Myocyte (in vitro differentiated cells): ENCODE data around the gene GPRIN3. TPM values are rescaled to one million over a fixed set of nuclear protein-coding genes. Genes with fewer than 3 reads are reported as not detected.
"Not testable (repeated sequence)": the region's sequence is repeated elsewhere in the genome, so short reads cannot be mapped to it uniquely, and the experiment has no call there.

Experiments
- DNase-seq: peaks from one replicate; pipeline ENCODE4 v3.0.0-alpha.2; 2012; ENCODE audit warnings: low read depth
- total RNA-seq: library from RNA; depleted of rRNA; stranded (reverse); fragments of >200 nt; gene quantifications from 2 replicates; pipeline ENCODE4 v1.2.3, GENCODE V29; 2014

The GPRIN3 gene
- total RNA-seq, 1 donor from 2014 or later: 0.35 TPM

DNA sequence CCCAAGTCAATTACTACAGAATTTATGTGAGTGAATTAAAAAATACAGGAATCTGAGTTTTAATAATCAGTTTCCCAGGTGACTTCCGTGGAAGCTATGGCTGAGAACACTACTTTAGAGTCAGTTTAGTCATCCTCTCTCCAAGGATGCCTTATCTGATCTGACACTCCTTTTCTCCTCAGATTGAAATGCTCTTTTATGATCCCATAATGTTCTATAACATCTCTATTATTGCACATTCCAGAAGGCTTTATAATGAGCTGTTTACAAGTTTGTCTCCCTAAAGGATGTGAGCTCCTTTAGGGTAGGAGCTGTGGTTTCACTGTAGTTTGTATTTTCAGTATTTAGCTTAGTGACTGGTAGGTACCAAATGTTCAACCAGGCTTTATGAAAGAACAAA is 90.0 kb downstream of the GPRIN3 start:
- no peak for DNase-seq

DNA sequence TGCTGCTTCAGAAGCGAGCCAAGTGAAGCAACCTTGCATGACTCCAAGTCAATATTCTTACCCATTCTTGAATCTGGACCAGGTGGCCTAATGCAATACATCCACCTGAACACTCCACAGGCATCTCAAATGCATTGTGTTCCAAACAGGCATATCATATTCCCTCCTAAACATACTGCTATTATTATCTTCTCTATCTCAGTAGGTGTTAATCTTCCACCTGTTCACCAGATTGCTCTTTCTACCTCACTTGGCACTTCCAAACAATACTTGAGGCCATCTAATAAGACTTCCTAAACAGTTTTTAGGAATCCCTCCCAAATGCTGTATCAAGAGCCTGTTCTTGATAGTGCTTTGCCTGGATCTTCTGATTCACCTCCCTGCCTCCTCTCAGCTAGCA is 90.7 kb downstream of the GPRIN3 start:
- DNase-seq: no peak

DNA sequence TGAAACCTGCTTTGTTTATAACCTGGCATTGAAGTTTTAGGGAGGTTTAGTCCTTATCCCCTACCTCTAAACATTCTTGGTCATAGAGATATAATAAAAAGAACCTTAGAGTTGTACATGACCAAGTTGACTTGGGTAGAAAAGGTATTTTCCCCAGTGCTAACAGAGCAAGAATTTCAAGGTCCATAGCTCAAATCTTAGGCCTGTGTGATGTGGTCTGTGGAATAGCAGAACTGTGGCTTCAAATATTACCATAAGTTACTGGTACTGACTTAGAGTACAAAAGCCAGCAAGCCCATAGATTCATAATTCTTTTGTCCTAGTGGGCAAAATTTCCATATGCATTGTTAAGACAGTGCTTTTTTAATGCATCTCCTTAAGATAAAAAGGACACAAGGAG is 91.2 kb downstream of the GPRIN3 start:
- no peak for DNase-seq

DNA sequence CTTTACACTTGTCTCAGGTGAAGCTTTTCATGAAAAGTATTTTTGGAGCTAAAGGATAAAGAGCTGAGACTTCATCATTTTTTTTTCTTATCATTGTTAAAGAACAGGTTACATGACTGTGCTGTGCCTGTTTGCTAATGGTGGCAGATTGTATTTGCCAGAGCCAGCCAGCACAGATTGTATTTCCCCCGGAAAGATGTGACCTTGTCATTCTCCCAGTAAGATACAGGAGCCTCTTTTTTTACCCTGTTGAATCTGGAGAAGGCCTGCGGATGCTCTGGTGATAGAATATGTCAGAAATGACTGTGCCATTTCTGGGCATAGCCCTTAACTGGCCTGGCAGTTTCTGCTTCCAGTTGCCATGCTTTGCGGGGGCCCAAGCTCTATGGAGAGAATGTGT is 91.9 kb downstream of the GPRIN3 start:
- DNase-seq: no peak

DNA sequence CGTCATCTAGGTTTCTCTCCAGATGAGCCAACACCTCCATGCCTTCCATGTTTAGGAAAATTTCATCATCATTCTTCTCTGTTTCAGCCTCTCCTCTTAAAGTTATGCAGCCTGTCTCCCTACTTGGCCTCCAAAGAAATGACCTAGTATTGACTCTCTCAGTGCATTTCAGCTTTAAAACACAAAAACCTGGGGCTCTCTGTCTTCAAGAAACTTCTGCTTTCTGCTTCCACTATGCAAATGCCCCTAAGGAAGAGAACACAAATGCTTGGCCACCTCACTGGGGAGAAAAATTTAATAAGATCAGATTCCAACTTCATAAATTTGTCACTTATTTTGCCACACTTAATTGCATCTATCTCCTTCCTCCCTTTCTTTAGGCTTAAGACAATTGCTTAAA is 93.3 kb downstream of the GPRIN3 start:
- no peak for DNase-seq

DNA sequence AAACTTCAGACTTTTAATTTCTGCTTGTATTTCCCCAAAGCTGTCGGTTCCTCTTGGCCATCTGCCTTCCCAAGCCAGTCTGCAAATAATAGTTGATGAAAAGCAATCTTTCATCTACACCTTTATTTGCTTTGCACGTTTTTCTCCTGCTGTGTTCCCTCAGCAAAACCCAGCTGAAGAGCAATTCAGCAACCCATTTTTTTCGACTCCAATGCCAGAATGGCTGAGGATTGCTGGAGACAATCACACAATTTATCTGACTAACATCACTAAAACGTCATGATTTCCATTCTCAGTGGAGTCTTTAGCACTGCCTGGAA is 94.3 kb downstream of the GPRIN3 start:
- no peak for DNase-seq

DNA sequence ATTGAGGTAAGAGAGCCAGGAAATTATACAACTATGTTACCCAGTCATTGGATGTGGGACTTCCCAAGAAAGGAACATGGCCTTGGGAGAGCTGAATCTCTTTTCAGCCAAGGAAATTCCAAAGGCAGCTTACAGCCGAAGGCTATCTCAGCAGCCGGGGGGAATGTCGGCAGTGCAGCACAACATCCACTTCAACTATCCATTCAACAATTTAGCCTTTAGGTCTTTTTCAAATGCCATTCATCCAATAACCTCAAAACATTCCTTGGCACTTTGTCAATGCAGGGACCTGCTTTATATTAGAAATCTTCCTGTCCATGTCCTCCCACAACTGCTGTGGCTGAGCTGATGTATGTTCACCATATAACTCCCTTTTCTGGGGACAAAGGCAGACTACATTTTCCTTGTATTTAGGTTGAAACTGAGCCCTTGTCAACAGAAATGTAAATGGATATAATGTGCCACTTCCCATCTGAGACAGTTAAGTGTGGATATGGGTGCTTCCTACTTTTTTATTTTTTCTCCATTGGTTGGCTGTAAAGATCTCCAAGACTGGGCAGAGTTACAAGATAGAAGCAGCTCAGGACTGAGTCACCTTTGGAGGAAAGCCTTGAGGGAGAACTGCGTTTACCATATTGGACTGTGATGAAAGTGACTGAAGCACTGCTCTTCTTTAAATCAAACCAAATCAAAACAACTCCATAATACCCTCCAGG is 94.8 kb downstream of the GPRIN3 start:
- no peak for DNase-seq

DNA sequence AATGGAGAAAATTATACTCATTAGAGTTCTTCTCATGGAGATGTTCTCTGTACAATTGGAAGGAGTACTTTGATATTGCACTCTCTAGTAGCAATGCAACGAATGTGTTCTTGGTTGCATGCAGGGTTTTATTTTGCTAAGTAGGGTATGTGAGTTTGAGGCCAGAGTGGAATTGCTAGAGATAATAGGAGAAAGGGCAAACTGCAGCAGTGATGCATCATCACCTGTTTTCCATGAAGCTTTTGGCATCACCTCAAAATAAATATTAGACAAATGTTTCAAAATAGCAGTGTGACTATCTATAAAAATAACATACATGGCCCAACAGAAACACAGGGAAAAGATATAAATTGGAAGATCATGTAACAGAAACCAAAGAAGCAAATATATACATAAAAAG is 103.0 kb downstream of the GPRIN3 start:
- DNase-seq: peak; percentile 36

DNA sequence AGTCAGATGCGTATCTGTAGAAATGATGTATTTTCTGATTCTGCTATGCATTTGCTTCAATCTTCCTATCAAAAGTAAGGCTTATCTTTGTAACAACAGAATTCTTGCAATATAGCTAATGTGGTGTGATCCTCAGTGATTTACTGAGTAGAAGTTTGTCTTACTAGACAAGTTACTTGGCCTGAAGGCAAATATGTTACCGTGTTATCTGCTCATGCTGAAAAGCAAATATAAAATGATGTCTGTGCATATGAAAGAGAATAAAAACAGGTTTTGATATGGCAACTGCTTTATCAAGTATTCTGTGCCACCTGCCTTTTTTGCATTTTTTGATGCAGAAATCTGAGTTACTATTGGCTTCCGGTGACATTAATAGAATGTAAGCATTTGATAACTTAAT is 103.7 kb downstream of the GPRIN3 start:
- no peak for DNase-seq

DNA sequence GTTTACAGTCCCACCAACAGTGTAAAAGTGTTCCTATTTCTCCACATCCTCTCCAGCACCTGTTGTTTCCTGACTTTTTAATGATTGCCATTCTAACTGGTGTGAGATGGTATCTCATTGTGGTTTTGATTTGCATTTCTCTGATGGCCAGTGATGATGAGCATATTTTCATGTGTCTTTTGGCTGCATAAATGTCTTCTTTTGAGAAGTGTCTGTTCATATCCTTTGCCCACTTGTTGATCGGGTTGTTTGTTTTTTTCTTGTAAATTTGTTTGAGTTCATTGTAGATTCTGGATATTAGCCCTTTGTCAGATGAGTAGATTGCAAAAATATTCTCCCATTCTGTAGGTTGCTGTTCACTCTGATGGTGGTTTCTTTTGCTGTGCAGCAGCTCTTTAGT is 108.2 kb downstream of the GPRIN3 start:
- not testable (repeated sequence) for DNase-seq

DNA sequence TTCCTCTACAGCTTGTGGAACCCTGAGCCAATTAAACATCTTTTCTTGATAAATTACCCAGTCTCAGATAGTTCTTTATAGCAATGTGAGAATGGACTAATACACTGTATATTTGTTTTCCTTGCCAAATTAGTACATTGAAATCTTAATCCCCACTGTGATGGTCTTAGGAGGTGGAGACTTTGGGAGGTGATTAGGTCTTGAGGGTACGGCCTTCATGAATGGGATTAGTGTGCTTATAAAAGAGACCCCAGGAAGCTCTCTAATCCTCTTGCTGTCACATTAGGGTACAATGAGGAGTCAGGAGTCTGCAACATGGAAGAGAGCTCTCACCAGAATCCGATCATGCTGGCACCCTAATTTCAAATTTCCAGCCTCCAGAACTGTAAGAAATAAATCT is 109.7 kb downstream of the GPRIN3 start:
- DNase-seq: no peak

DNA sequence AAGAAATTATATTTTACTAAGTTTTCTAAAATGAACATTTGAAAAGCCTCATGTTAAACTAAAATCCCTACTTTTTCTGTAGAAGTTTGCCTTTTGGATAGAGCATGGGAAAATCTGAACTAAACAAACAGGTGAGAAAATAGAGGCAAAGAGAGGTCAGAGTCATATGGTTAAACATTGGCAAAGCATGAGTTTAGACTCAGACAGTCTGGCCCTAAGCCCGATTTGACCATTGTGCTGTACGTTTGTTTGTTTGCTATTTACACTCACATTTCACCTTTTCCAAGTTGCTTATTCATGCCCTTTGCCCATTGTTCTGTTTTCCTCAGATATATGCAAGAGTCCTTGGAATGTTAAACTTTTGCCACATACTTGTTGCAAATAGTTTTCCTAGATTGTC is 110.9 kb downstream of the GPRIN3 start:
- no peak for DNase-seq

DNA sequence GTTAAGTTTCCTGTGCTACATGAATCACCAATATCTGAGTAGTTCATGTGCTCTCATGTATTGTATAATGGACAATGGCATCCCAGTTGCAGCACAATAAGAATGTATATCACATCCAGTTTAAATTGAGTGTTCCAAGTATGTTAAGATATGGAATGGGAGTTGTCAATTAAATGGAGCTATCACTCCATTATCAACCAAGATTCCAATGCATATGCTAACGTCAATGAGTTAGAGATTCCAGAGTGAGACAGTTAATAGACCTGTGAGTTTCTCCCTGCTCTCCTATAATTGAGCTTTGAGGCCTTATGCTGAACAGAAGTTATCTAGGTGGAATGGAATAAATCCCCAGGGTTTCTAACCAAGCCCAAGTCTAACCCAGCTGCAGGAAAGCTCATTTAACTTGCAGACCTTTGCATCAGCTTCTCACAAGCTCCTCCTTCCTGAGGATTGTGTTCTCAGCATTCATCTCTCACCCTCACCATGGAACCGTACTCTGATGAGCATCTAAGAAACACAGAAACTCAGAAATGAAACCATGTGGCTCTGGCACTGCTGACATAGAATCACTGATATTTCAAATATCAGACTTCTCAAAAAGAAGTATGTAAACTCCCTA is 111.4 kb downstream of the GPRIN3 start:
- peak; percentile 14 for DNase-seq

DNA sequence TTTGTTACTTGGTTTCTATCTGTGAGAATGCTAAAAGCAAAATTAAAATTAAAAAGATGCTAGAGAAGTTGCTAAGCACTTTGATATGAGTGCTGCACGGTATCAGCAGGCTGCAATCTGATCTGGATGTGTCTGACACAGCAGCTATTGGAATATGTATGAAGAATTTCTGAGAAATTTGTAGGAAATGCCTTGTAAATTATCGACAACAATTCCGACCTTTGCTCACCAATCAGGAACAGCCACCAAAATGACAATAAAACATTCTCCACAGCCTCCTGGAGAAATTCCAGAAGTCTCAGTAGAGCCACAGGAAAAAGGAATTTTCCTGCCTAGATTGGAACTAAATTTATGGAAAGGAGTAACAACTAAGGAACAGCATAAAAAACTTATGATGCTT is 113.8 kb downstream of the GPRIN3 start:
- DNase-seq: no peak

Other genes with a start within 250 kb of the GPRIN3 start
- 8.8 and 9.2 TPM in 2 replicates for gene TIGD2, start 196.3 kb downstream of the GPRIN3 start, total RNA-seq